Measurements from ENCODE around the gene LYRM4.

Gene LYRM4

DNA sequence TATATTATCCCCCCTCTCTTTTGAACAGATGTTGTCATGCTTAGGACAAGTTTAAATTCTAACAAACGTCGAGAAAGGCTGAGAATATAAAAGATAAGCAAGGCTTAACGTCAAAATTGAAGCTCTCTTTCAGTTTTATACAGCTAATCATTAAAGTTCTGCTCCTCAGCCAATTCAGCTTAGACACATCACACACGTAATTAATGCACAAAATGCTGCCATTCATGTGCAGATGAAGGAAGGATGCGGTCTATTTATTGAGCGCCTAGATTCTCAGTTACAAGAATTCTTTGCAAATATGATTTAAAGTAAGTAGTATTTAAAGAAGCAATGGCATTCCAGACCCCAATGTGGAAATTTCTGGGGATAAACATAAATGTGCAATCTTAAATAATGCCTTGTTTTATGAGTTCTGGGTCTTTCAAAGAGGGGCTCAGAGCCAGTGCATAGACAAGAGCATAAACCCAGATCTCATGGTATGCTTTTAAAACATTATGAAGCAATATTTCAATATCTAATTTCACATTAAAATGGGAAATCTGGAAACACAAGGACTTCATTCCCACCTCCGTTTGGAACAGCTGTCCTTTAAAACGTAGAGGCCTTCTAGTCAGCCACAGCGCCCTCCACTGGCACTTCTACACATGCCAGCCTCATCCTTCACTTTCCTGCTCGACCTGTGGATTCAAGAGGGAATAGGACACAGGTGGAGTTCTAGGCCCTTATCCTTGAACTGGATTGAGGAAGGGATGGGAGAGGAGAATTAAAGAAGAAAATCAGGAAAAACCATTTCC, 85.8 kb downstream of the LYRM4 start:
- DNase-seq (ENCODE audit: low read depth in 2 of 2), result no peak

- DNase-seq (ENCODE audit: low read depth in 2 of 2), result peak; percentile 12 to 22
Measured at GRCh38 chr6:5174244-5174643, 86.5 kb downstream of the LYRM4 start.

DNA sequence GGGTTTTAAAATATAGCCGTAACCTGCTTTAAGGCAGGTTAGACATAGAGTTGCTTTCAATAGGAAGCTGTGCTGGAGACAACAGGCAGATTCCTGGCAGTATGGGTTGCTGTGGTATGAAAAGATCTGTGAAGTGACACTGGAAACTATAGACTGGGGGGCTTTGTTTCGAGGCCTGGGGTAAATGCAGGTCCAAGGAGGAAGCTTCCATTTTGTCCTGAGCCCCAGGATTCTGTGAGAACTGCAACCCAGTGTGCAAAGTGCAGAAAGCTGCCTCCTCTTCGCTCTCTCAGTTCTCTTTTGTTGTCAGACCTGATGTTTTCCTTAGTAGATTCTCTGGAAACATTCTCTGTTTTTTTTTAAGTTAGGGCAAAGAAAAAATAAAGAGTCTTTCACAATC, 86.9 kb downstream of the LYRM4 start:
- DNase-seq (ENCODE audit: low read depth in 2 of 2), result no peak

GRCh38 chr6:5172897-5173474, 87.8 kb downstream of the LYRM4 start:
- no peak for DNase-seq (ENCODE audit: low read depth in 2 of 2)

DNA sequence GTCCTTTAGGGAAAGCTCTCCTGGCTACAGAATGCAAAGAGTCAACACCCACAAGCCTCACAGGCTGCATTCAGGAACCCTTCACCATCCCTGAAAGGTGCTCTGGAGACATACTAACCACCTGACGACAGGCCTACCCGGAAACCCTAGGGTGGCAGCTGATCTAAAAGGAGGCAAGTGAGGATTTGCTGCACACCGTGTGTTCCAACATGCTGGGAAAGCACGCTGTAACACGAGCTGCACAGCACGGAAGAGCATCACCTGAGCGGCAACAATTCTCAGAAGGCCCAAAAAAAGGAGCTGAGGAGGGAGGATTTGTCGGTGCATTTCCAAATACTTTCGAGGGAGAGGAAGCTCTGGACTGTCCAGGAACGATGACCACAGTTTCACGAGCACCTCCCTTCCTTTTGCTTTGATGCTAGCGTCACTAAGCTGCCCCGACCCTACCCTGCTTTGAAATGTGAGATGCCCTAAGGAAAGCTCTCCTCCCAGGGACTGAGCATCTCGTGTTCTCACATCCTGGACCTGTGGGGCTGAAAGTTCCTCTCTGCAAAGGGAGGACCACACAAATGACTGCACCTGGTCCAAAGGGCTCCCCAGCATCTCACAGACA, 88.6 kb downstream of the LYRM4 start:
- DNase-seq (ENCODE audit: low read depth in 2 of 2), result no peak

- no peak for DNase-seq (ENCODE audit: low read depth in 2 of 2)
Measured at GRCh38 chr6:5167501-5167900, 93.2 kb downstream of the LYRM4 start.

DNA sequence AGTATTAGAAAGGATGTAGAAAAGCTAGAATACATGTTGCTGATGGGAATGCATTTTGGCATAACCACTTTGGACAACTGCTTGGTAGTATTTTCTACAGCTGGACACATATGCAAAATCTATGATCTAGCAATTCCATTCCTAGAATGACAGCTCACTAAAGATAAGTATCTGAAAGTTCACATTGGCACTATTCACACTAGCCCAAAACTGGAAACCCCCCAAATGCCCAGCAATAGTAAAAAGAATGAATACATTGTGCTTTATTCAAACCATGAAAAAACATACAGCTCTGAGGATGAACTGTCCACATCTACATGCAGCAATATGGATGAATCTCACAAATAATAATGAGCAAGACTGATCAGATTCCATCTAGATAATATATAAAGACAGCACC, 96.7 kb downstream of the LYRM4 start:
- DNase-seq (ENCODE audit: low read depth in 2 of 2), result no peak

DNA sequence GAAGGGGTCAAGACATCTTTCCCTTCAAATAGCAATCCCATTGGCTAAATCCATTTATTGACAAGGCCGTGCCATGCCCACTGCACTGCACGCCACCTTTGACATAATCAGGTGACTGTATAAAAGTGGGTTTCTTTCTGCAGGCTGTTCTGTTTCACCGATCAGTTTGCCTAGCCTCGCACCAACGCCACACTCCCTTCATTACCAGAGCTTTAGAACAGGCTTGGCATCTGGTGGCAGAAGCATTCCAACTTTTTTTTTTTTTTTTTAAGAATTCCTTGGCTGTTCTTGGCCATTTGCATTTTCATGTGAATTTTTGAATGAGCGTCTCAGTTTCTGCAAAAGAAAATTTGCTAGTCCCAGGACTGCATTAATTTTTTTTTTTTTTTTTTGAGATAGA, 97.5 kb downstream of the LYRM4 start:
- DNase-seq (ENCODE audit: low read depth in 2 of 2), result no peak

DNA sequence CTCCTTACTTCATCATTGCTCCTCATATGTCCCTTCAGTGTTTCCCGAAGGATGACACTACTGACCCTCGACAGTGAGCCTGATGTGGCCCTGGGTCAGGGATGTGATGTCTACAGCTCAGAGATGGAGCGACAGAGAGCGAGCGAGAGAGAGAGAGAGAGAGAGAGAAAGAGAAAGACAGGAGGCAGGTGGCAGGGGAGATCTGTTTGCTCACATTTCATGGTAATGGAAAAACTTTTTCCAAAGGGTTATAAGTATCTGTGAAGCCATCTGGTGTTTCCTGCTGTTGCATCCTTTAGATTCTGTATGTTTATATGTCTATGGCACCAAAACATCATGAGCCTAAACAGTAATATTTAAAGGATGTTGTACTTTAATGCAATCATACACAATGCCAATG, 98.4 kb downstream of the LYRM4 start:
- DNase-seq (ENCODE audit: low read depth in 2 of 2), result no peak

DNA sequence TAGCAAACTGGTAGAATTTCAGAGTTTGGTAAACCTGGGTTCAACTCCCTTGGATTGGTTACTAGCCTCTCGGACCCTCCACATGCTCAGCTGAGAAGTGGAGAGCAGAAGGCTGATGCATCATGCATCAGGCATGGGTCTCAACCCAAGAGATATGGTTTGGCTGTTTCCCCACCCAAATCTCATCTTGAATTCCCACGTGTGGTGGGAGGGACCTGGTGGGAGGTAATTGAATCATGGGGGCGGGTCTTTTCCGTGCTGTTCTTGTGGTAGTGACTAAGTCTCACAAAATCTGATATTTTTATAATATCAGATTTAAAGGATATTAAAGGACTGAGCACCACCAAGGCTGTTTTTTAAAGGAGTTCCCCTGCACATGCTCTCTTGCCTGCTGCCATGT, 100.5 kb downstream of the LYRM4 start:
- DNase-seq (ENCODE audit: low read depth in 2 of 2), result no peak

- DNase-seq (ENCODE audit: low read depth in 2 of 2), result no peak
Measured at GRCh38 chr6:5159162-5159561, 101.6 kb downstream of the LYRM4 start.

- no peak for DNase-seq (ENCODE audit: low read depth in 2 of 2)
Measured at GRCh38 chr6:5158180-5158579, 102.6 kb downstream of the LYRM4 start.

DNA sequence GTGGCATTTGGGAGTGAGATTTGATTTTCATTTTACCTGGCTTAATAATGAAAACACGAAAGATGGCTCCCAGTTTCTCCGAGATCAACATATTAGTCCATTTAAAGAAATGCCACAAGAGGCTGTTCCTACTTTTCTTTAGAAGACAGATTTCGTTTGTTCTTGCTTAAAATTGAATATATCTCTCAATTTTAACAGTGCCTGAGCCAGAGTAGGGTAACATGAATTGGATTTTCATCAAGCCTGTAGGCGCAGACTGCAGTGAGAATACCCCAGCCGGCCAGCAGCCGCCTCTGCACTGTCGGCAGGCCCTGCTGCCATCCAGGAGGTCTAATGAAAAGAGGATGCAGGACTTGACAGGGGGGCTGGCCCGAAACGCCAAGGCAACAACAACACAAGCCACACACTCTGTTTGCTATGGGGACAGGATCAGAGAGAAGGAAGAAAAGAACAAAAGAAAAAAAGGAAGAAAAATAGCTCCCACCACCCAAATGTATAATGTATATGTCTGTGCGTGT, 103.1 kb downstream of the LYRM4 start:
- no peak for DNase-seq (ENCODE audit: low read depth in 2 of 2)

GRCh38 chr6:5156627-5157026, 104.1 kb downstream of the LYRM4 start:
- DNase-seq (ENCODE audit: low read depth in 2 of 2), result no peak

GRCh38 chr6:5155906-5156305, 104.8 kb downstream of the LYRM4 start:
- no peak for DNase-seq (ENCODE audit: low read depth in 2 of 2)

DNA sequence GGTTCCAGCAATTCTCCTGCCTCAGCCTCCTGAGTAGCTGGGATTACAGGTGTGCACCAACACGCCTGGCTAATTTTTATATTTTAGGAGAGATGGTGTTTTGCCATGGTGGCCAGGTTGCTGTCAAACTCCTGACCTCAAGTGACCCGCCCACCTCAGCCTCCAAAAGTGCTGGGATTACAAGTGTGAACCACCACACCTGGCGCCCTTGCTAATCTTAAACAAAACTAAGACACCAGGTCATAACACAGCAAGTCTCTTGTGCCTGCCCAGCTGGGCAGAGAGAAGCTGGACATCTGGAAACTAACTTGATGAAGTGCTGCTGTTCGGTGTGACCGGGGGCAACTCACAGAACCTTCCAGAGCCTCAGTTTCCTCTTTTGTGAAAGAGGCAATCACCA, 107.6 kb downstream of the LYRM4 start:
- no peak for DNase-seq (ENCODE audit: low read depth in 2 of 2)

DNA sequence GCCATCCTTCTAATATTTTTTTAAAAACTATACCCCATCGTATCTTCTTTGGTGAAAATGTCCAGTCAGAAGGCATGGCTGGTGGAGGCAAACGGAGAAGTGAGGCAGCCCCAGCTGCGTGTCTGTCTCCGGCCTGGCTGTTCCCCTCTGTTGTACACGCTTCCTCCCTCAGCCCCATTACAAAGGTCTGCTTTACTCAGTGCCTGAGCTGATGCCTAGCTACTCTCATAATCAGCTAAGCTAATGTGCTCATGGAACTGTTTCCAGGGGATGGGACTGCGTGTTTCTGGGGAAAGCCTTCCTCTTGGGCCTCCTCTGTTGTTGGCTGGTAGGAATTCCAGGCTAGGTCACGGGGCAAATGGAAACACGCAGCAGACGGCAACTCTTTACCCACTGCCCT, 108.3 kb downstream of the LYRM4 start:
- no peak for DNase-seq (ENCODE audit: low read depth in 2 of 2)

DNA sequence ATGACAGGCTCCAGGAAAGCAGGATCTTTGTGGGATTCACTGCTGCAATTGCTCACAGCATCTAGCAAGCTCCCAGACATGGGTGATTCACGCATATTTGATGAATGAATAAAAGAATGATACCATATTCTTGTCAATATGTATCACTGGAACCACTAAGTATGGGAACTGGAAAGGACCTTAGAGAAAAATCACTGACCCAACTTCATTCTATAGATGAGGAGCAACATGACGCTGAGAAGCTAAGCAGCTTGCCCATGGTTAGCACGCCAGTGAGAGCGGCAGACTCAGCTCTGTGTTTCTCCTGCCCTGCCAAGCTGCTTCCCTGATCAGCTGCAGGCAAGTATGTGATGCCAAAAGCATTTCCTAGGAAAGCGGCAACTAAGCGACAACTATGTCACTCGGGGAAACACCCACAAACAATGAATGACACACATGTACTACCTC, 108.8 kb downstream of the LYRM4 start:
- DNase-seq (ENCODE audit: low read depth in 2 of 2), result no peak

- DNase-seq (ENCODE audit: low read depth in 2 of 2), result no peak
Measured at GRCh38 chr6:5151360-5151954, 109.3 kb downstream of the LYRM4 start.

- DNase-seq (ENCODE audit: low read depth in 2 of 2), result no peak
Measured at GRCh38 chr6:5150551-5151075, 110.1 kb downstream of the LYRM4 start.

- no peak for DNase-seq (ENCODE audit: low read depth in 2 of 2)
Measured at GRCh38 chr6:5149891-5150290, 110.9 kb downstream of the LYRM4 start.

GRCh38 chr6:5149159-5149704, 111.5 kb downstream of the LYRM4 start:
- DNase-seq (ENCODE audit: low read depth in 2 of 2), result no peak

All from stimulated activated CD8-positive, alpha-beta memory T cell treated with anti-CD3 and anti-CD28 coated beads, Interleukin-7, amount 100 ng/mL, for 4 hours (primary cell).